ENCODE data around the gene SEMA4D. TPM values are rescaled to one million over a fixed set of nuclear protein-coding genes. Genes with fewer than 3 reads are reported as not detected.

Gene SEMA4D
- total and polyA plus RNA-seq, 7 donors: 1.4 to 35.1 (median 4.6) TPM

GRCh38 chr9:89418882-89419640 lies 78.9 kb downstream of the SEMA4D start:
- Histone ChIP-seq H3K27ac (no peak overlapping the region), H3K27me3 (no peaks in the 10 kb centered on the region), H3K4me1 (no peaks in the 10 kb centered on the region), H3K36me3 (no peaks in the 10 kb centered on the region), H3K9me3 (no peaks in the 10 kb centered on the region), H3K4me3 (no peak overlapping the region)
- no peak for TF ChIP-seq EP300 (IDR thresholded peaks at IDR 0.05)
- TF ChIP-seq POLR2A (IDR thresholded peaks at IDR 0.05): no peak
- no peak for TF ChIP-seq POLR2AphosphoS5 (IDR thresholded peaks at IDR 0.05)
- TF ChIP-seq CTCF (IDR thresholded peaks at IDR 0.05): no peak
- intact Hi-C loops (cut with DNase I): no loop called here
- DNase-seq: no peak
- WGBS, 2 donors: 50 to 83% methylated on average over 21 of the region's 21 CpGs

- DNase-seq: no peak
- H3K27ac ChIP-seq: no peak overlapping the region
- no peaks in the 10 kb centered on the region for H3K9me3 ChIP-seq
- TF ChIP-seq POLR2AphosphoS5 (IDR thresholded peaks at IDR 0.05): no peak
- TF ChIP-seq EP300 (IDR thresholded peaks at IDR 0.05): no peak
- TF ChIP-seq CTCF (IDR thresholded peaks at IDR 0.05): no peak
- no peak for TF ChIP-seq POLR2A (IDR thresholded peaks at IDR 0.05)
- H3K4me1 ChIP-seq: no peaks in the 10 kb centered on the region
- intact Hi-C loops (cut with DNase I): no loop called here
- no peak overlapping the region for H3K4me3 ChIP-seq
- 48 to 78% methylated on average over 9 of the region's 9 CpGs for WGBS, 2 donors
- H3K27me3 ChIP-seq: no peaks in the 10 kb centered on the region
- no peaks in the 10 kb centered on the region for H3K36me3 ChIP-seq
Observed at GRCh38 chr9:89418474-89418845, 79.5 kb downstream of the SEMA4D start.

- Histone ChIP-seq H3K4me3 (no peak overlapping the region), H3K27me3 (no peaks in the 10 kb centered on the region), H3K9me3 (no peaks in the 10 kb centered on the region), H3K27ac (no peak overlapping the region), H3K4me1 (no peaks in the 10 kb centered on the region), H3K36me3 (no peaks in the 10 kb centered on the region)
- intact Hi-C loops (cut with DNase I): no loop called here
- no peak for DNase-seq
- TF ChIP-seq POLR2AphosphoS5 (IDR thresholded peaks at IDR 0.05) (no peak), POLR2A (IDR thresholded peaks at IDR 0.05) (no peak), CTCF (IDR thresholded peaks at IDR 0.05) (no peak), EP300 (IDR thresholded peaks at IDR 0.05) (no peak)
- 64 to 80% methylated on average over 6 of the region's 6 CpGs for WGBS, 2 donors
Observed at GRCh38 chr9:89417832-89418473, 80.0 kb downstream of the SEMA4D start.

- WGBS, 2 donors: 92 to 97% methylated on average over 9 of the region's 9 CpGs
- Histone ChIP-seq H3K9me3 (no peaks in the 10 kb centered on the region), H3K36me3 (no peaks in the 10 kb centered on the region), H3K4me3 (no peak overlapping the region), H3K4me1 (no peaks in the 10 kb centered on the region), H3K27ac (no peak overlapping the region), H3K27me3 (no peaks in the 10 kb centered on the region)
- no peak for TF ChIP-seq CTCF (IDR thresholded peaks at IDR 0.05)
- no peak for TF ChIP-seq POLR2A (IDR thresholded peaks at IDR 0.05)
- TF ChIP-seq POLR2AphosphoS5 (IDR thresholded peaks at IDR 0.05): no peak
- no peak for TF ChIP-seq EP300 (IDR thresholded peaks at IDR 0.05)
- DNase-seq: peak; percentile 50
- intact Hi-C loops (cut with DNase I): no loop called here
Observed at GRCh38 chr9:89414670-89415324, 83.1 kb downstream of the SEMA4D start.
